HepG2 (cell line): ENCODE results near the gene MAP3K14. TPM values are rescaled to one million over a fixed set of nuclear protein-coding genes. Genes with fewer than 3 reads are reported as not detected.

Source experiments
- ATAC-seq: fragments of 200-7000 bp; cut with Tn5 transposase; 3 replicates; pipeline ENCODE4 v1.9.1; 2020; ENCODE audit warnings: mild to moderate bottlenecking, moderate library complexity
- BruUV-seq: library from RNA; stranded (reverse); fragments of 400-500 nt; replicated peaks from 2 replicates; lab custom pipeline; 2021; lab: Mats Ljungman, UMichigan
- CTCF ChIA-PET: fragments of 300-600 bp; formaldehyde crosslinking; extraction: SDS; loops from one replicate; lab custom pipeline; 2021; ENCODE audit warnings: low total read pairs, inconsistent platforms, low intra/inter-chr PET ratio; lab: Yijun Ruan, JAX
- POLR2A ChIA-PET: fragments of 350-600 bp; sonication (Branson Sonifier 250); formaldehyde crosslinking; loops from one replicate; lab custom pipeline; 2020; ENCODE audit warnings: antibody characterized with exemption, inconsistent platforms; lab: Yijun Ruan, JAX
- DNase-seq: peaks from one replicate; pipeline ENCODE4 v3.0.0-alpha.2; 2015; ENCODE audit warnings: low spot score
- FAIRE-seq: peaks from 3 replicates; lab custom pipeline; 2011; peaks lifted over from hg19 to GRCh38; lab: Jason Lieb, UNC
- H2AFZ ChIP-seq: one replicate; pipeline ENCODE4 v1.6.1; 2011; ENCODE audit warnings: low read length, inconsistent platforms
- H3K27ac ChIP-seq: fragments of 300-600 bp; 3 replicates; pipeline ENCODE4 v1.8.0; 2011; ENCODE audit warnings: mixed run types, mild to moderate bottlenecking, mixed read lengths, low read length, inconsistent platforms; ENCODE audit not compliant: insufficient read depth; ENCODE audit errors: extremely low read length
- H3K27me3 ChIP-seq, 2 experiments: fragments of 200-600 bp in 1 of 2; 2 replicates in 1 of 2; 3 replicates in 1 of 2; pipeline versions ENCODE4 v1.6.0 to v1.8.0; 2011; ENCODE audit warnings: low read length in 2 of 2, mild to moderate bottlenecking in 2 of 2, moderate library complexity in 2 of 2, inconsistent platforms in 1 of 2; ENCODE audit not compliant: insufficient read depth in 2 of 2, control insufficient read depth in 1 of 2
- H3K36me3 ChIP-seq, 2 experiments: fragments of 200-600 bp in 1 of 2; replicated peaks in 1 of 2; 2 replicates in 1 of 2; 3 replicates in 1 of 2; pipeline versions ENCODE4 v1.5.1 to v1.8.0; 2011; ENCODE audit warnings: low read length in 2 of 2, inconsistent platforms in 1 of 2; ENCODE audit not compliant: insufficient read depth in 2 of 2, control insufficient read depth in 1 of 2
- H3K4me1 ChIP-seq: 2 replicates; pipeline ENCODE4 v1.5.1; 2012; ENCODE audit warnings: low read length, inconsistent platforms; ENCODE audit not compliant: insufficient read depth
- H3K4me2 ChIP-seq: 2 replicates; pipeline ENCODE4 v1.6.0; 2011; ENCODE audit warnings: low read depth, low read length, inconsistent platforms
- H3K4me3 ChIP-seq, 3 experiments: fragments of 200-600 bp in 1 of 3; sonication (generic), shearing (Covaris generic) in 1 of 3; replicated peaks in 1 of 3; 2 replicates each; pipeline ENCODE4 v1.5.1; 2011 to 2016; ENCODE audit warnings: low read length in 3 of 3, inconsistent platforms in 2 of 3, low read depth in 2 of 3, mild to moderate bottlenecking in 2 of 3, control low read depth in 1 of 3, mixed read lengths in 1 of 3; ENCODE audit not compliant: insufficient read depth in 1 of 3
- H3K79me2 ChIP-seq: one replicate; pipeline ENCODE4 v1.6.1; 2011; ENCODE audit warnings: low read length, inconsistent platforms; ENCODE audit not compliant: insufficient read depth
- H3K9ac ChIP-seq: 2 replicates; pipeline ENCODE4 v1.6.0; 2011; ENCODE audit warnings: mild to moderate bottlenecking, low read depth, low read length, inconsistent platforms; ENCODE audit not compliant: insufficient read depth
- H3K9me3 ChIP-seq: 2 replicates; pipeline ENCODE4 v1.5.1; 2012; ENCODE audit warnings: mild to moderate bottlenecking, low read length
- H4K20me1 ChIP-seq: 2 replicates; pipeline ENCODE4 v1.6.0; 2011; ENCODE audit warnings: inconsistent platforms, mild to moderate bottlenecking, low read length, moderate library complexity; ENCODE audit not compliant: insufficient read depth
- ARID2 ChIP-seq: sonication (generic); formaldehyde crosslinking; IDR thresholded peaks from 2 replicates; pipeline ENCODE4 v1.8.1; 2022; ENCODE audit warnings: mild to moderate bottlenecking, missing genetic modification reagents, borderline replicate concordance
- BCL6 ChIP-seq: IDR thresholded peaks from 2 replicates; pipeline ENCODE4 v1.6.1; 2016; ENCODE audit warnings: missing genetic modification reagents, missing compliant biosample characterization
- KLF12 ChIP-seq: sonication (generic); formaldehyde crosslinking; IDR thresholded peaks from 2 replicates; pipeline ENCODE4 v1.4.0; 2020; ENCODE audit warnings: missing genetic modification reagents, borderline replicate concordance
- MED1 ChIP-seq: sonication (generic); formaldehyde crosslinking; IDR thresholded peaks from 2 replicates; pipeline ENCODE4 v1.4.0; 2020; ENCODE audit warnings: missing genetic modification reagents
- ZNF660 ChIP-seq: sonication (generic); formaldehyde crosslinking; IDR thresholded peaks from 2 replicates; pipeline ENCODE4 v1.5.1; 2020; ENCODE audit warnings: mild to moderate bottlenecking, low read depth, missing genetic modification reagents, borderline replicate concordance
- ZNF687 ChIP-seq: sonication (generic); formaldehyde crosslinking; IDR thresholded peaks from 2 replicates; pipeline ENCODE4 v1.5.1; 2020; ENCODE audit warnings: mild to moderate bottlenecking, missing genetic modification reagents, moderate library complexity
- ZNF691 ChIP-seq: sonication (generic); formaldehyde crosslinking; IDR thresholded peaks from 2 replicates; pipeline ENCODE4 v1.4.0; 2020; ENCODE audit warnings: missing genetic modification reagents, low read depth, mild to moderate bottlenecking, borderline replicate concordance
- ZNF746 ChIP-seq: sonication (generic); formaldehyde crosslinking; IDR thresholded peaks from 2 replicates; pipeline ENCODE4 v1.8.0; 2022; ENCODE audit warnings: mild to moderate bottlenecking, missing genetic modification reagents
- WGBS: methylation state at CpG from one replicate; pipeline ENCODE4 v1.1.6; 2017; ENCODE audit warnings: low lambda C conversion rate; 5-methylcytosine and 5-hydroxymethylcytosine counted together
- in situ Hi-C: cut with HindIII; loops from 2 replicates; pipeline ENCODE4 v1.10.0; 2017; ENCODE audit warnings: low pct_unique_long_range_greater_than_20kb; ENCODE audit not compliant: extremely low pct_ligation_motif_present
- intact Hi-C: fragments of 100-400 bp; cut with micrococcal nuclease; formaldehyde crosslinking; loops from one replicate; pipeline ENCODE4 v1.10.0; 2022; ENCODE audit not compliant: unreplicated experiment
- polyA plus RNA-seq, 8 experiments: library from polyadenylated mRNA; depleted of rRNA in 3 of 8; stranded (reverse) in 7 of 8; unstranded in 1 of 8; fragments of >200 nt; fragmentation: Illumina TruSeq in 4 of 8; extraction: Trizol in 4 of 8; gene quantifications; 2 replicates each; pipeline versions ENCODE4 v1.2.1 to v1.2.3, GENCODE V29; 2011 to 2016; ENCODE audit warnings: low read depth in 4 of 8, missing spikeins in 1 of 8, mixed read lengths in 1 of 8; ENCODE audit not compliant: insufficient read depth in 1 of 8
- total RNA-seq, 5 experiments: library from RNA; depleted of rRNA; stranded (reverse); fragments of >200 nt; fragmentation: Illumina TruSeq; extraction: Trizol; gene quantifications; 2 replicates each; pipeline ENCODE4 v1.2.3, GENCODE V29; 2016; ENCODE audit warnings: low read depth in 1 of 5

Gene MAP3K14
- total and polyA plus RNA-seq, 2 of the 13 experiments (the other 11 are each of a cell fraction or from before 2014, with no cell fraction given): 2.6 TPM

DNA sequence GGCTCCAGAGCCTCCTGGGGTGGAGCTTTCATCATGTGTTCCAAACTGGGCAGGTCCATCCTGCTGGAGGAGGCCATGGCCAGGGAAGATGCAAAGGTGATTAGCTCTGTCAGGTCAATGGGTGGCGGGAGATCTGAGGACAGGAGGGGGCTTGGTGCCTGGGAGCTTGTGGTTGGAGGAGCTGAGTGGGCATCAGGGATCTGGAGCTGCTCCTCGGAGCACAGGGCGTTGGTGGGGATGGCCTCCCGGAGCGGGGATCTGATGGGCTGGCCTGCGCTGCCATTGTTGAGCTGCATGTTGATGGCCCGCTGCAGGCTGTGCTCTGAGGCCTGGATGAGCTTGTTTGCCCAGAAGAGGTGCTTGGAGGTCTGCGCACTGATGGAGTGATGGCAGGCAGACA, 61.5 kb downstream of the MAP3K14 start:
- in situ Hi-C loops: no loop called here

More for the DNA sequence above, 61.5 kb downstream of the MAP3K14 start:
- Histone ChIP-seq H3K27me3 (peaks cover 0 to 28% of the 10 kb centered on the region in 2 experiments; a peak in 2 of 5 replicates), H4K20me1 (no peaks in the 10 kb centered on the region), H3K4me2 (no peak overlapping the region), H3K9ac (no peak overlapping the region), H3K27ac (no peak overlapping the region), H3K4me3 (no peak overlapping the region), H3K36me3 (no peaks in the 10 kb centered on the region), H2AFZ (no peak overlapping the region), H3K9me3 (no peaks in the 10 kb centered on the region), H3K79me2 (no peaks in the 10 kb centered on the region), H3K4me1 (no peaks in the 10 kb centered on the region)
- ATAC-seq (no peak; the same call in 2 of the 3 replicates), DNase-seq (no peak), FAIRE-seq (no peak)
- POLR2A ChIA-PET: interaction anchor here (0.6 kb wide), 1 partner anchor 132 kb away, joined by 3 read pairs; no protein-coding TSS in a partner anchor
- intact Hi-C loops: no loop called here
- WGBS: 76% methylated on average over 7 of the region's 8 CpGs
- TF ChIP-seq MED1 (no peak), ZNF687 (CRISPR knock-in tag) (peak; percentile 8; the same call in 1 of the 2 replicates), ZNF746 (CRISPR knock-in tag) (no peak), BCL6 (no peak), ZNF660 (CRISPR knock-in tag) (no peak), KLF12 (CRISPR knock-in tag) (no peak), ZNF691 (no peak), ARID2 (no peak)
- CTCF ChIA-PET: no interaction called here
- no TSS peak for BruUV-seq
